ENCODE data around the gene SLC44A4. TPM values are rescaled to one million over a fixed set of nuclear protein-coding genes. Genes with fewer than 3 reads are reported as not detected.
A peak's percentile ranks its signal among the peaks of the same experiment; 100 is the strongest.

SLC44A4 gene
- total and polyA plus RNA-seq, 9 of the 15 experiments (the other 6 are each of a cell fraction or from before 2014, with no cell fraction given): 7.9 to 18.6 (median 11.2) TPM

DNA sequence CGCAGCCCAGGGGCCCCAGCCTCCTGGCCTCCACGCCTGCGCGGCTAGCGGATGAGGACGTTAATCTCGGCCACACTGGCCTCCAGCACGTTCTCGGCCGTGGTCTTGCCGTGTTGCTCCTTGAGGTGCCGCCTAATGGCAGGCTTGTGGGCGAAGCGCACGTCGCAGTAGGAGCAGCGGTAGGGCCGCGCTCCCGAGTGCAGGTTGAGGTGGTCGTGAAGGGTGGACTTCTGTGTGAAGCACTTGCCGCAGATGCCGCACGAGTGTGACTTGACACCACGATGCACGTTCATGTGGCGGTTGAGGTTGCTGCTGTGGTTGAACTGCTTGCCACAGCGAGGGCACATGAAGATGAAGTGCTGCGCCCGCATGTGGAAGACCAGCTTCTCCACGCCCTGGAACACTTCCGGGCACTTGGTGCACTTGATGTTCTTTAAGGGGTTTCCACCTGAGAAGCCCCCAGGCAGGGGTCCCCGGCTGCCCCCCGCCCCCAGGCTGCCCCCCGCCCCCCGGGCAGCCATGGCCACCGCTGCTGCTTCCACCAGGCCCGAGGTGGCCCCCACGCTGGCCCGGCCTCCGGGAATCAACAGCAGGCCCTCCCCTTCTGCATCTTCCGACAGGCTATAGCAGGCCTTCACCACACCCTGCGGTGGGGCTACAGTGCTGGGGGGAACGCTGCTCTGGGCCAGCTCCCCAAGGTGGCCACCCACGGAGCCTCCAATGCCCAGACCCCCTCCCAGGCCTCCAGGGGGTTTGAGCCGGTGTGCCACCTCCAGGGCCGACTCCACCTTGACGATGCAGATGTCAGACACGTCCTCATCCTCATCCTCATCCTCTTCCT, 21.3 kb upstream of the SLC44A4 start (continued):
- no peak for TF ChIP-seq HNRNPK (IDR thresholded peaks at IDR 0.05; ENCODE audit: low read depth, low read length, poor library complexity, severe bottlenecking)
- TF ChIP-seq THRAP3 (IDR thresholded peaks at IDR 0.05; ENCODE audit: borderline replicate concordance): peak; percentile 74; the same call in 1 of the 2 replicates
- TF ChIP-seq, protein P1, sequence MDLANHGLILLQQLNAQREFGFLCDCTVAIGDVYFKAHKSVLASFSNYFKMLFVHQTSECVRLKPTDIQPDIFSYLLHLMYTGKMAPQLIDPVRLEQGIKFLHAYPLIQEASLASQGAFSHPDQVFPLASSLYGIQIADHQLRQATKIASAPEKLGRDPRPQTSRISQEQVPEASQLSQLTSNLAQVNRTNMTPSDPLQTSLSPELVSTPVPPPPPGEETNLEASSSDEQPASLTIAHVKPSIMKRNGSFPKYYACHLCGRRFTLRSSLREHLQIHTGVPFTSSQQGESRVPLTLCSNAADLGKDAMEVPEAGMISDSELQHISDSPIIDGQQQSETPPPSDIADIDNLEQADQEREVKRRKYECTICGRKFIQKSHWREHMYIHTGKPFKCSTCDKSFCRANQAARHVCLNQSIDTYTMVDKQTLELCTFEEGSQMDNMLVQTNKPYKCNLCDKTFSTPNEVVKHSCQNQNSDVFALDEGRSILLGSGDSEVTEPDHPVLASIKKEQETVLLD (IDR thresholded peaks at IDR 0.05): peak; percentile 31; the same call in 1 of the 2 replicates
- peak in 1 of 2 experiments; percentile 24; a peak in 1 of 4 replicates for TF ChIP-seq NRF1 (conservative IDR thresholded peaks at IDR 0.05 in 1 of 2, IDR thresholded peaks at IDR 0.05 in 1 of 2)
- TF ChIP-seq NFIC (IDR thresholded peaks at IDR 0.05): 0 out of 2 replicates have a peak, but pooled peaks have one; percentile 20
- TF ChIP-seq, protein P2, sequence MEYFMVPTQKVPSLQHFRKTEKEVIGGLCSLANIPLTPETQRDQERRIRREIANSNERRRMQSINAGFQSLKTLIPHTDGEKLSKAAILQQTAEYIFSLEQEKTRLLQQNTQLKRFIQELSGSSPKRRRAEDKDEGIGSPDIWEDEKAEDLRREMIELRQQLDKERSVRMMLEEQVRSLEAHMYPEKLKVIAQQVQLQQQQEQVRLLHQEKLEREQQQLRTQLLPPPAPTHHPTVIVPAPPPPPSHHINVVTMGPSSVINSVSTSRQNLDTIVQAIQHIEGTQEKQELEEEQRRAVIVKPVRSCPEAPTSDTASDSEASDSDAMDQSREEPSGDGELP (CRISPR knock-in tag; IDR thresholded peaks at IDR 0.05; ENCODE audit: borderline replicate concordance): no peak
- TF ChIP-seq, protein P3, sequence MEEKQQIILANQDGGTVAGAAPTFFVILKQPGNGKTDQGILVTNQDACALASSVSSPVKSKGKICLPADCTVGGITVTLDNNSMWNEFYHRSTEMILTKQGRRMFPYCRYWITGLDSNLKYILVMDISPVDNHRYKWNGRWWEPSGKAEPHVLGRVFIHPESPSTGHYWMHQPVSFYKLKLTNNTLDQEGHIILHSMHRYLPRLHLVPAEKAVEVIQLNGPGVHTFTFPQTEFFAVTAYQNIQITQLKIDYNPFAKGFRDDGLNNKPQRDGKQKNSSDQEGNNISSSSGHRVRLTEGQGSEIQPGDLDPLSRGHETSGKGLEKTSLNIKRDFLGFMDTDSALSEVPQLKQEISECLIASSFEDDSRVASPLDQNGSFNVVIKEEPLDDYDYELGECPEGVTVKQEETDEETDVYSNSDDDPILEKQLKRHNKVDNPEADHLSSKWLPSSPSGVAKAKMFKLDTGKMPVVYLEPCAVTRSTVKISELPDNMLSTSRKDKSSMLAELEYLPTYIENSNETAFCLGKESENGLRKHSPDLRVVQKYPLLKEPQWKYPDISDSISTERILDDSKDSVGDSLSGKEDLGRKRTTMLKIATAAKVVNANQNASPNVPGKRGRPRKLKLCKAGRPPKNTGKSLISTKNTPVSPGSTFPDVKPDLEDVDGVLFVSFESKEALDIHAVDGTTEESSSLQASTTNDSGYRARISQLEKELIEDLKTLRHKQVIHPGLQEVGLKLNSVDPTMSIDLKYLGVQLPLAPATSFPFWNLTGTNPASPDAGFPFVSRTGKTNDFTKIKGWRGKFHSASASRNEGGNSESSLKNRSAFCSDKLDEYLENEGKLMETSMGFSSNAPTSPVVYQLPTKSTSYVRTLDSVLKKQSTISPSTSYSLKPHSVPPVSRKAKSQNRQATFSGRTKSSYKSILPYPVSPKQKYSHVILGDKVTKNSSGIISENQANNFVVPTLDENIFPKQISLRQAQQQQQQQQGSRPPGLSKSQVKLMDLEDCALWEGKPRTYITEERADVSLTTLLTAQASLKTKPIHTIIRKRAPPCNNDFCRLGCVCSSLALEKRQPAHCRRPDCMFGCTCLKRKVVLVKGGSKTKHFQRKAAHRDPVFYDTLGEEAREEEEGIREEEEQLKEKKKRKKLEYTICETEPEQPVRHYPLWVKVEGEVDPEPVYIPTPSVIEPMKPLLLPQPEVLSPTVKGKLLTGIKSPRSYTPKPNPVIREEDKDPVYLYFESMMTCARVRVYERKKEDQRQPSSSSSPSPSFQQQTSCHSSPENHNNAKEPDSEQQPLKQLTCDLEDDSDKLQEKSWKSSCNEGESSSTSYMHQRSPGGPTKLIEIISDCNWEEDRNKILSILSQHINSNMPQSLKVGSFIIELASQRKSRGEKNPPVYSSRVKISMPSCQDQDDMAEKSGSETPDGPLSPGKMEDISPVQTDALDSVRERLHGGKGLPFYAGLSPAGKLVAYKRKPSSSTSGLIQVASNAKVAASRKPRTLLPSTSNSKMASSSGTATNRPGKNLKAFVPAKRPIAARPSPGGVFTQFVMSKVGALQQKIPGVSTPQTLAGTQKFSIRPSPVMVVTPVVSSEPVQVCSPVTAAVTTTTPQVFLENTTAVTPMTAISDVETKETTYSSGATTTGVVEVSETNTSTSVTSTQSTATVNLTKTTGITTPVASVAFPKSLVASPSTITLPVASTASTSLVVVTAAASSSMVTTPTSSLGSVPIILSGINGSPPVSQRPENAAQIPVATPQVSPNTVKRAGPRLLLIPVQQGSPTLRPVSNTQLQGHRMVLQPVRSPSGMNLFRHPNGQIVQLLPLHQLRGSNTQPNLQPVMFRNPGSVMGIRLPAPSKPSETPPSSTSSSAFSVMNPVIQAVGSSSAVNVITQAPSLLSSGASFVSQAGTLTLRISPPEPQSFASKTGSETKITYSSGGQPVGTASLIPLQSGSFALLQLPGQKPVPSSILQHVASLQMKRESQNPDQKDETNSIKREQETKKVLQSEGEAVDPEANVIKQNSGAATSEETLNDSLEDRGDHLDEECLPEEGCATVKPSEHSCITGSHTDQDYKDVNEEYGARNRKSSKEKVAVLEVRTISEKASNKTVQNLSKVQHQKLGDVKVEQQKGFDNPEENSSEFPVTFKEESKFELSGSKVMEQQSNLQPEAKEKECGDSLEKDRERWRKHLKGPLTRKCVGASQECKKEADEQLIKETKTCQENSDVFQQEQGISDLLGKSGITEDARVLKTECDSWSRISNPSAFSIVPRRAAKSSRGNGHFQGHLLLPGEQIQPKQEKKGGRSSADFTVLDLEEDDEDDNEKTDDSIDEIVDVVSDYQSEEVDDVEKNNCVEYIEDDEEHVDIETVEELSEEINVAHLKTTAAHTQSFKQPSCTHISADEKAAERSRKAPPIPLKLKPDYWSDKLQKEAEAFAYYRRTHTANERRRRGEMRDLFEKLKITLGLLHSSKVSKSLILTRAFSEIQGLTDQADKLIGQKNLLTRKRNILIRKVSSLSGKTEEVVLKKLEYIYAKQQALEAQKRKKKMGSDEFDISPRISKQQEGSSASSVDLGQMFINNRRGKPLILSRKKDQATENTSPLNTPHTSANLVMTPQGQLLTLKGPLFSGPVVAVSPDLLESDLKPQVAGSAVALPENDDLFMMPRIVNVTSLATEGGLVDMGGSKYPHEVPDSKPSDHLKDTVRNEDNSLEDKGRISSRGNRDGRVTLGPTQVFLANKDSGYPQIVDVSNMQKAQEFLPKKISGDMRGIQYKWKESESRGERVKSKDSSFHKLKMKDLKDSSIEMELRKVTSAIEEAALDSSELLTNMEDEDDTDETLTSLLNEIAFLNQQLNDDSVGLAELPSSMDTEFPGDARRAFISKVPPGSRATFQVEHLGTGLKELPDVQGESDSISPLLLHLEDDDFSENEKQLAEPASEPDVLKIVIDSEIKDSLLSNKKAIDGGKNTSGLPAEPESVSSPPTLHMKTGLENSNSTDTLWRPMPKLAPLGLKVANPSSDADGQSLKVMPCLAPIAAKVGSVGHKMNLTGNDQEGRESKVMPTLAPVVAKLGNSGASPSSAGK (IDR thresholded peaks at IDR 0.05): peak; percentile 34; the same call in 1 of the 2 replicates
- TF ChIP-seq POLR2A (conservative IDR thresholded peaks at IDR 0.05): 0 out of 2 replicates have a peak, but pooled peaks have one; percentile 32
- TF ChIP-seq TEAD2 (tag; IDR thresholded peaks at IDR 0.05): no peak
- TF ChIP-seq, protein P4, sequence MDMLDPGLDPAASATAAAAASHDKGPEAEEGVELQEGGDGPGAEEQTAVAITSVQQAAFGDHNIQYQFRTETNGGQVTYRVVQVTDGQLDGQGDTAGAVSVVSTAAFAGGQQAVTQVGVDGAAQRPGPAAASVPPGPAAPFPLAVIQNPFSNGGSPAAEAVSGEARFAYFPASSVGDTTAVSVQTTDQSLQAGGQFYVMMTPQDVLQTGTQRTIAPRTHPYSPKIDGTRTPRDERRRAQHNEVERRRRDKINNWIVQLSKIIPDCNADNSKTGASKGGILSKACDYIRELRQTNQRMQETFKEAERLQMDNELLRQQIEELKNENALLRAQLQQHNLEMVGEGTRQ (CRISPR knock-in tag; IDR thresholded peaks at IDR 0.05): no peak
